ENCODE measurements around the gene CTNNA3. TPM values are rescaled to one million over a fixed set of nuclear protein-coding genes. Genes with fewer than 3 reads are reported as not detected.

Gene CTNNA3
- total RNA-seq, 1 experiment from 2014 or later = 0.32 TPM

DNA sequence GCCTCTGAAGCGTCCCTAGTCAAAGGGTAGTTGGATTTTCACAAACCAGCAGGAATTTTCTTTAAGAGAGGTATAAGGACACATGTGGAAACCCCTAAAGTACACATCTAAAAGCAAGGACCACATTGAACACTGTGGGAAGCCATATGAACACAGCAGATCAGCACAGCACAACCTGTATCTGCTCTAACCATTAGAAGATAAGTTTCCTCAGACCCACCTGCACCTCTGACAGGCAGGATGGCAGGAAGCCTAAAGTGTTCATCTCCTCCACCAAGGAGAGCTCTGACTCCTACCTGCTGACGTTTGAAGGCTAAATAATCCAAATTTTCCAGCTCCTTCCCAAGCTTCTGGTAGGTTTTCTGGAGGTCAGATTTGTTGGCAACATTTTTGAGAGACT lies 174.4 kb downstream of the CTNNA3 start:
- BruUV-seq (replicated peaks) = no TSS peak
- Histone ChIP-seq H3K4me3 (replicated peaks in 1 of 2; ENCODE audit: low read depth in 1 of 2, low read length in 2 of 2) (no peak overlapping the region), H3K4me2 (ENCODE audit: low read length) (no peak overlapping the region), H3K9ac (ENCODE audit: low read length) (no peak overlapping the region), H3K79me2 (ENCODE audit: insufficient read depth, low read length) (no peaks in the 10 kb centered on the region), H3K4me1 (ENCODE audit: control insufficient read depth in 1 of 2, insufficient read depth in 2 of 2, low read length in 2 of 2) (peaks cover 0 to 3% of the 10 kb centered on the region in 2 experiments; a peak in 1 of 4 replicates), H3K9me3 (ENCODE audit: control insufficient read depth in 1 of 2, insufficient read depth in 1 of 2, low read depth in 1 of 2, low read length in 2 of 2) (no peaks in the 10 kb centered on the region), H3K9me2 (ENCODE audit: insufficient read depth) (no peaks in the 10 kb centered on the region), H4K20me1 (ENCODE audit: insufficient read depth) (no peaks in the 10 kb centered on the region), H3K36me3 (ENCODE audit: control insufficient read depth in 1 of 2, insufficient read depth in 2 of 2, low read length in 2 of 2) (no peaks in the 10 kb centered on the region), H2AFZ (ENCODE audit: low read depth, low read length, poor library complexity, severe bottlenecking) (no peak overlapping the region), H3K27me3 (ENCODE audit: insufficient read depth, low read length) (no peaks in the 10 kb centered on the region), H3K27ac (ENCODE audit: low read depth, low read length) (no peak overlapping the region)
- ChIA-PET RAD21 (ENCODE audit: low non-redundant PET in 1 of 2, low total read pairs in 2 of 2, uncharacterized antibody in 2 of 2, unreplicated experiment in 2 of 2) (interaction anchor here in 1 of 2 experiments (0.6 to 1.0 kb wide), 2 partner anchors 252 to 258 kb away, joined by 3 read pairs; no protein-coding TSS in a partner anchor), CTCF (interaction anchor here (0.6 to 1.2 kb wide), 13 partner anchors 10 to 596 kb away, joined by 3 to 12 read pairs (median 3); partner anchors contain the start of gene LRRTM3), POLR2A (no interaction called here)
- TF ChIP-seq JUND (IDR thresholded peaks at IDR 0.05) (no peak), POLR2AphosphoS5 (IDR thresholded peaks at IDR 0.05; ENCODE audit: low read depth, low read length) (no peak), CEBPB (IDR thresholded peaks at IDR 0.05; ENCODE audit: low read depth) (no peak), FOSL1 (IDR thresholded peaks at IDR 0.05; ENCODE audit: low read depth) (no peak), TCF7L2 (IDR thresholded peaks at IDR 0.05; ENCODE audit: borderline replicate concordance, extremely low read depth, insufficient read depth, insufficient read length) (no peak), EZH2phosphoT487 (IDR thresholded peaks at IDR 0.05; ENCODE audit: borderline replicate concordance) (no peak), ELF1 (IDR thresholded peaks at IDR 0.05; ENCODE audit: borderline replicate concordance, low read depth) (no peak)
- TF ChIP-seq, protein P1, sequence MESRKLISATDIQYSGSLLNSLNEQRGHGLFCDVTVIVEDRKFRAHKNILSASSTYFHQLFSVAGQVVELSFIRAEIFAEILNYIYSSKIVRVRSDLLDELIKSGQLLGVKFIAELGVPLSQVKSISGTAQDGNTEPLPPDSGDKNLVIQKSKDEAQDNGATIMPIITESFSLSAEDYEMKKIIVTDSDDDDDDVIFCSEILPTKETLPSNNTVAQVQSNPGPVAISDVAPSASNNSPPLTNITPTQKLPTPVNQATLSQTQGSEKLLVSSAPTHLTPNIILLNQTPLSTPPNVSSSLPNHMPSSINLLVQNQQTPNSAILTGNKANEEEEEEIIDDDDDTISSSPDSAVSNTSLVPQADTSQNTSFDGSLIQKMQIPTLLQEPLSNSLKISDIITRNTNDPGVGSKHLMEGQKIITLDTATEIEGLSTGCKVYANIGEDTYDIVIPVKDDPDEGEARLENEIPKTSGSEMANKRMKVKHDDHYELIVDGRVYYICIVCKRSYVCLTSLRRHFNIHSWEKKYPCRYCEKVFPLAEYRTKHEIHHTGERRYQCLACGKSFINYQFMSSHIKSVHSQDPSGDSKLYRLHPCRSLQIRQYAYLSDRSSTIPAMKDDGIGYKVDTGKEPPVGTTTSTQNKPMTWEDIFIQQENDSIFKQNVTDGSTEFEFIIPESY (IDR thresholded peaks at IDR 0.05; ENCODE audit: extremely low read depth, insufficient replicate concordance, low read length) = no peak
- no peak for DNase-seq (ENCODE audit: low read depth, low spot score)
- intact Hi-C loops (cut with micrococcal nuclease) = loop anchor here (2.0 kb wide), 1 partner anchor 257 kb away; no protein-coding TSS in a partner anchor
- no peak for ATAC-seq
